HepG2 (cell line): ENCODE results near the gene SLAMF9. TPM values are rescaled to one million over a fixed set of nuclear protein-coding genes. Genes with fewer than 3 reads are reported as not detected.

Experiments used
- ATAC-seq: fragments of 200-7000 bp; cut with Tn5 transposase; 3 replicates; pipeline ENCODE4 v1.9.1; 2020; ENCODE audit warnings: mild to moderate bottlenecking, moderate library complexity
- BruUV-seq: library from RNA; stranded (reverse); fragments of 400-500 nt; replicated peaks from 2 replicates; lab custom pipeline; 2021; lab: Mats Ljungman, UMichigan
- CTCF ChIA-PET: fragments of 300-600 bp; formaldehyde crosslinking; extraction: SDS; loops from one replicate; lab custom pipeline; 2021; ENCODE audit warnings: low total read pairs, inconsistent platforms, low intra/inter-chr PET ratio; lab: Yijun Ruan, JAX
- POLR2A ChIA-PET: fragments of 350-600 bp; sonication (Branson Sonifier 250); formaldehyde crosslinking; loops from one replicate; lab custom pipeline; 2020; ENCODE audit warnings: antibody characterized with exemption, inconsistent platforms; lab: Yijun Ruan, JAX
- DNase-seq: peaks from one replicate; pipeline ENCODE4 v3.0.0-alpha.2; 2015; ENCODE audit warnings: low spot score
- FAIRE-seq: peaks from 3 replicates; lab custom pipeline; 2011; peaks lifted over from hg19 to GRCh38; lab: Jason Lieb, UNC
- H2AFZ ChIP-seq: one replicate; pipeline ENCODE4 v1.6.1; 2011; ENCODE audit warnings: low read length, inconsistent platforms
- H3K27ac ChIP-seq: fragments of 300-600 bp; 3 replicates; pipeline ENCODE4 v1.8.0; 2011; ENCODE audit warnings: mixed run types, mild to moderate bottlenecking, mixed read lengths, low read length, inconsistent platforms; ENCODE audit not compliant: insufficient read depth; ENCODE audit errors: extremely low read length
- H3K27me3 ChIP-seq, 2 experiments: fragments of 200-600 bp in 1 of 2; 2 replicates in 1 of 2; 3 replicates in 1 of 2; pipeline versions ENCODE4 v1.6.0 to v1.8.0; 2011; ENCODE audit warnings: low read length in 2 of 2, mild to moderate bottlenecking in 2 of 2, moderate library complexity in 2 of 2, inconsistent platforms in 1 of 2; ENCODE audit not compliant: insufficient read depth in 2 of 2, control insufficient read depth in 1 of 2
- H3K36me3 ChIP-seq, 2 experiments: fragments of 200-600 bp in 1 of 2; replicated peaks in 1 of 2; 2 replicates in 1 of 2; 3 replicates in 1 of 2; pipeline versions ENCODE4 v1.5.1 to v1.8.0; 2011; ENCODE audit warnings: low read length in 2 of 2, inconsistent platforms in 1 of 2; ENCODE audit not compliant: insufficient read depth in 2 of 2, control insufficient read depth in 1 of 2
- H3K4me1 ChIP-seq: 2 replicates; pipeline ENCODE4 v1.5.1; 2012; ENCODE audit warnings: low read length, inconsistent platforms; ENCODE audit not compliant: insufficient read depth
- H3K4me2 ChIP-seq: 2 replicates; pipeline ENCODE4 v1.6.0; 2011; ENCODE audit warnings: low read depth, low read length, inconsistent platforms
- H3K4me3 ChIP-seq, 3 experiments: fragments of 200-600 bp in 1 of 3; sonication (generic), shearing (Covaris generic) in 1 of 3; replicated peaks in 1 of 3; 2 replicates each; pipeline ENCODE4 v1.5.1; 2011 to 2016; ENCODE audit warnings: low read length in 3 of 3, inconsistent platforms in 2 of 3, low read depth in 2 of 3, mild to moderate bottlenecking in 2 of 3, control low read depth in 1 of 3, mixed read lengths in 1 of 3; ENCODE audit not compliant: insufficient read depth in 1 of 3
- H3K79me2 ChIP-seq: one replicate; pipeline ENCODE4 v1.6.1; 2011; ENCODE audit warnings: low read length, inconsistent platforms; ENCODE audit not compliant: insufficient read depth
- H3K9ac ChIP-seq: 2 replicates; pipeline ENCODE4 v1.6.0; 2011; ENCODE audit warnings: mild to moderate bottlenecking, low read depth, low read length, inconsistent platforms; ENCODE audit not compliant: insufficient read depth
- H3K9me3 ChIP-seq: 2 replicates; pipeline ENCODE4 v1.5.1; 2012; ENCODE audit warnings: mild to moderate bottlenecking, low read length
- H4K20me1 ChIP-seq: 2 replicates; pipeline ENCODE4 v1.6.0; 2011; ENCODE audit warnings: inconsistent platforms, mild to moderate bottlenecking, low read length, moderate library complexity; ENCODE audit not compliant: insufficient read depth
- AHR ChIP-seq: IDR thresholded peaks from 2 replicates; pipeline ENCODE4 v1.6.1; 2018; ENCODE audit warnings: missing genetic modification reagents, missing compliant biosample characterization
- DMTF1 ChIP-seq: sonication (generic); formaldehyde crosslinking; IDR thresholded peaks from 2 replicates; pipeline ENCODE4 v1.4.0; 2020; ENCODE audit warnings: mild to moderate bottlenecking, missing genetic modification reagents
- FOXA1 ChIP-seq, 2 experiments: fragments of 450-650 bp in 1 of 2; sonication (generic) in 1 of 2; formaldehyde crosslinking in 1 of 2; IDR thresholded peaks; 2 replicates each; pipeline versions ENCODE4 v1.4.0 to v1.6.1; 2016 to 2020; ENCODE audit warnings: missing genetic modification reagents in 1 of 2
- JDP2 ChIP-seq: sonication (generic); formaldehyde crosslinking; IDR thresholded peaks from 2 replicates; pipeline ENCODE4 v1.8.1; 2022; ENCODE audit warnings: missing genetic modification reagents, borderline replicate concordance
- KMT2B ChIP-seq: IDR thresholded peaks from 2 replicates; pipeline ENCODE4 v1.6.1; 2016; ENCODE audit warnings: missing genetic modification reagents, missing compliant biosample characterization
- MEF2D ChIP-seq: sonication (generic); formaldehyde crosslinking; IDR thresholded peaks from 2 replicates; pipeline ENCODE4 v1.5.1; 2020; ENCODE audit warnings: mild to moderate bottlenecking, missing genetic modification reagents
- RCOR2 ChIP-seq: IDR thresholded peaks from 2 replicates; pipeline ENCODE4 v1.6.1; 2016; ENCODE audit warnings: missing biosample characterization, missing genetic modification reagents
- SATB2 ChIP-seq: sonication (generic); formaldehyde crosslinking; IDR thresholded peaks from 2 replicates; pipeline ENCODE4 v1.5.0; 2020; ENCODE audit warnings: missing genetic modification reagents
- TCF7 ChIP-seq: sonication (generic); IDR thresholded peaks from 2 replicates; pipeline ENCODE4 v1.6.1; 2016; ENCODE audit warnings: antibody characterized with exemption, low read depth
- ZBTB7B ChIP-seq: sonication (generic); formaldehyde crosslinking; IDR thresholded peaks from 2 replicates; pipeline ENCODE4 v1.4.0; 2020; ENCODE audit warnings: missing genetic modification reagents
- ZKSCAN1 ChIP-seq: fragments of 150-350 bp; IDR thresholded peaks from 2 replicates; pipeline ENCODE4 v1.6.1; 2014; ENCODE audit warnings: low read length
- ZNF362 ChIP-seq: sonication (generic); formaldehyde crosslinking; IDR thresholded peaks from 2 replicates; pipeline ENCODE4 v1.4.0; 2020; ENCODE audit warnings: missing genetic modification reagents, mild to moderate bottlenecking, borderline replicate concordance
- ZNF576 ChIP-seq: sonication (generic); formaldehyde crosslinking; IDR thresholded peaks from 2 replicates; pipeline ENCODE4 v1.4.0; 2020; ENCODE audit warnings: mild to moderate bottlenecking, missing genetic modification reagents
- ZSCAN31 ChIP-seq: sonication (generic); formaldehyde crosslinking; IDR thresholded peaks from 2 replicates; pipeline ENCODE4 v1.5.0; 2020; ENCODE audit warnings: low read depth, mild to moderate bottlenecking, missing genetic modification reagents
- WGBS: methylation state at CpG from one replicate; pipeline ENCODE4 v1.1.6; 2017; ENCODE audit warnings: low lambda C conversion rate; 5-methylcytosine and 5-hydroxymethylcytosine counted together
- in situ Hi-C: cut with HindIII; loops from 2 replicates; pipeline ENCODE4 v1.10.0; 2017; ENCODE audit warnings: low pct_unique_long_range_greater_than_20kb; ENCODE audit not compliant: extremely low pct_ligation_motif_present
- intact Hi-C: fragments of 100-400 bp; cut with micrococcal nuclease; formaldehyde crosslinking; loops from one replicate; pipeline ENCODE4 v1.10.0; 2022; ENCODE audit not compliant: unreplicated experiment
- polyA plus RNA-seq, 8 experiments: library from polyadenylated mRNA; depleted of rRNA in 3 of 8; stranded (reverse) in 7 of 8; unstranded in 1 of 8; fragments of >200 nt; fragmentation: Illumina TruSeq in 4 of 8; extraction: Trizol in 4 of 8; gene quantifications; 2 replicates each; pipeline versions ENCODE4 v1.2.1 to v1.2.3, GENCODE V29; 2011 to 2016; ENCODE audit warnings: low read depth in 4 of 8, missing spikeins in 1 of 8, mixed read lengths in 1 of 8; ENCODE audit not compliant: insufficient read depth in 1 of 8
- total RNA-seq, 5 experiments: library from RNA; depleted of rRNA; stranded (reverse); fragments of >200 nt; fragmentation: Illumina TruSeq; extraction: Trizol; gene quantifications; 2 replicates each; pipeline ENCODE4 v1.2.3, GENCODE V29; 2016; ENCODE audit warnings: low read depth in 1 of 5

Gene SLAMF9
- total and polyA plus RNA-seq, 2 of the 13 experiments (the other 11 are each of a cell fraction or from before 2014, with no cell fraction given): 0.82 TPM; not detected in 1

GRCh38 chr1:159917533-159918351 lies 36.3 kb downstream of the SLAMF9 start:
- Histone ChIP-seq H3K4me2 (no peak overlapping the region), H3K4me1 (peaks cover 8% of the 10 kb centered on the region), H3K36me3 (no peaks in the 10 kb centered on the region), H2AFZ (no peak overlapping the region), H3K27ac (no peak overlapping the region), H4K20me1 (no peaks in the 10 kb centered on the region), H3K27me3 (no peaks in the 10 kb centered on the region), H3K4me3 (no peak overlapping the region), H3K9ac (no peak overlapping the region), H3K9me3 (no peaks in the 10 kb centered on the region), H3K79me2 (no peaks in the 10 kb centered on the region)
- no peak for ATAC-seq
- in situ Hi-C loops: no loop called here
- no TSS peak for BruUV-seq
- CTCF ChIA-PET: no interaction called here
- FAIRE-seq: no peak
- DNase-seq: no peak
- POLR2A ChIA-PET: no interaction called here
- no peak for TF ChIP-seq FOXA1 (IDR thresholded peaks at IDR 0.05)
- no peak for TF ChIP-seq FOXA1 (CRISPR knock-in tag; IDR thresholded peaks at IDR 0.05)
- no peak for TF ChIP-seq RCOR2 (CRISPR knock-in tag)
- TF ChIP-seq SATB2 (CRISPR knock-in tag): no peak
- TF ChIP-seq AHR (CRISPR knock-in tag): no peak
- TF ChIP-seq ZBTB7B (CRISPR knock-in tag): no peak
- no peak for TF ChIP-seq ZSCAN31
- intact Hi-C loops: no loop called here
- 52% methylated on average over 5 of the region's 5 CpGs for WGBS

- Histone ChIP-seq H3K4me3 (no peak overlapping the region), H3K36me3 (no peaks in the 10 kb centered on the region), H4K20me1 (no peaks in the 10 kb centered on the region), H3K27me3 (no peaks in the 10 kb centered on the region), H3K4me2 (no peak overlapping the region), H3K9me3 (no peaks in the 10 kb centered on the region), H3K9ac (no peak overlapping the region), H2AFZ (no peak overlapping the region), H3K4me1 (no peaks in the 10 kb centered on the region), H3K79me2 (no peaks in the 10 kb centered on the region), H3K27ac (no peak overlapping the region)
- 35% methylated on average over 9 of the region's 9 CpGs for WGBS
- FAIRE-seq: no peak
- DNase-seq: peak; percentile 60
- peak; percentile 44; the same call in 1 of the 3 replicates for ATAC-seq
- ChIA-PET CTCF (no interaction called here), POLR2A (no interaction called here)
- in situ Hi-C loops: no loop called here
- intact Hi-C loops: no loop called here
- BruUV-seq: no TSS peak
- TF ChIP-seq ZNF576 (CRISPR knock-in tag) (no peak), DMTF1 (CRISPR knock-in tag) (no peak), KMT2B (no peak), TCF7 (no peak), MEF2D (CRISPR knock-in tag) (no peak), ZNF362 (CRISPR knock-in tag) (no peak), ZKSCAN1 (no peak), JDP2 (CRISPR knock-in tag) (no peak)
Measured at GRCh38 chr1:159916242-159917051, 37.6 kb downstream of the SLAMF9 start.
